Hepatic stellate cell (primary cell): ENCODE measurements around the gene OOSP1.
"Not testable (repeated sequence)": the region's sequence is repeated elsewhere in the genome, so short reads cannot be mapped to it uniquely, and the experiment has no call there.

Source experiments
- DNase-seq: peaks from one replicate; pipeline ENCODE4 v3.0.0; 2011; ENCODE audit warnings: low spot score

The OOSP1 gene

DNA sequence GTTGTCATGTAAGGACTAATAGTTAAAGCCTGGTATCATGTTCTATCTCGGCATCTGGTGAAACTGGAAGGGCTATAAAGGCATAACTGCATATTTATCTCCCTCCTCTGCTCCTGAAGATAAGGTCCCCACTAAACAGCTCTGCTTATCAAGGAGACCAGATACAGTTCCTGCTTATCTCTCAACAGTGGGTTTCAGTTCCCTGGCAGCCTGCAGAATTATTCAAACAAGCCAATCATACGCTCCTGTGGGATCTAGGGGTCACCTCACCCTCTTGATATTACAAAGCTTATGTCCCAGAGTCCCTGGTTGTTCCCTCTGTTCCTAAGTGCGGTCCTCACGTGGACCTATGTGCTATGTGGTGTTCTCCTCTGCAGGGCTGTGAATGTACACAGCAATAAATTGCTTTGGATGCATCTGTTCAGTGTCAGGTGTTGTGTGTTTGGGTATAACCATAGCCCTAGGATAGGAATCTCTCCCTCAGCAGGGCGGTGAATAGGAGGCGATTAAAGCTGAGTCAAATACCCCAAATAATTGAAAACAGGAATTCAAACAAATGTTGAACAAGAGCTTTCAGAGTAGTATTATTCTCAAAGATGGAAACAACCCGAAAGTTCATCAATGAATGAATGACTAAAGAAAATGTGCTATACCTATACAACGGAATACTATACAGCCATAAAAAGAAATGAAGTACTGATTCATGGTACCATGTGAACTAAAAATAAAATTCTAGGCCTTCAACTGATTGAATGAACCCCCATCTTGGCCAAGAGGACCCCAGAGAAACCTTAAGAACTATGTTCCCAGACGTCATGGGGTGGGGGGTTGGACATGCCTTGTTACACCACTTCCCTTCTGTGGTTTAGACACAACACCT is 22.5 kb downstream of the OOSP1 start:
- DNase-seq: no peak

DNA sequence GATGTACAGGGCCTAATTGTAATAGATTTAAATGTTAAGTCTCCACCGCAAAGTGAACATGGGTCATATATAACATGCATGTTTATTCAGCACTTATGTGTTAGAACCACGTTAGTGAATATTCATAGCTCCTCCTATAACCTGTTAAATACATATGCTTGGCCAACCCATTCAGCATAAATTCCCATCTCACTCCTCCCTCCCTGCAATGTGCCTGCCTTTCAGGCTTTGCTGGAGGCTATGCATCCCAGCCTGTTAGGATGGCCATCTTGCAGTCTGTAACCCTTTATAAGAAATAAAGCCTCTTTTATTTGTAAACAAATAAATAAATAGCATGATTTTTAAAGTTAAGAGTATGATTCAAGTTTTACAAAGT is 23.9 kb downstream of the OOSP1 start:
- DNase-seq: no peak

DNA sequence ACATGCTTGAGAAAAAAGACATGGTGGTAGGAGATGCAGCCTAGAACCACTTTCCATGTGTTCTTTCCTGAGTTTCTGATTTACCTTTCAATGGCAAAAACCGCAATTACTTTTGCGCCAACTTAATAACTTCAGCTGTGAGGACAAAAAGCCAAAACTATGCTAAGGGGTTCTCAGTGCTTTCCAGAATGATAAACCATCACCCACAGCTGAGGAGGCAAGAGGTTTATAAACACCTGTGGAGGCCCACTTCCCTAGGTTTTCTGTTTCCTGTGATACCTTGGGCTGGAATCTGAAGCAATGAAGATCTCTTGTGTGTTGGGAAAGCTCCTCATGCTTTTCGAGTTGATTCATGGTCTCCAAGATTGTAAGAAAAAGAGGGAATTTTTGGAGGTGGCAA is 25.5 kb downstream of the OOSP1 start, which contains the start of gene OOSP4A:
OOSP4A (plus strand) TSS at position 301 of the 400 bp plus-strand sequence; CDS start at position 301, 0 bp downstream.
- DNase-seq: no peak

GRCh38 chr11:59965424-59965823 is 27.2 kb downstream of the OOSP1 start:
- no peak for DNase-seq

DNA sequence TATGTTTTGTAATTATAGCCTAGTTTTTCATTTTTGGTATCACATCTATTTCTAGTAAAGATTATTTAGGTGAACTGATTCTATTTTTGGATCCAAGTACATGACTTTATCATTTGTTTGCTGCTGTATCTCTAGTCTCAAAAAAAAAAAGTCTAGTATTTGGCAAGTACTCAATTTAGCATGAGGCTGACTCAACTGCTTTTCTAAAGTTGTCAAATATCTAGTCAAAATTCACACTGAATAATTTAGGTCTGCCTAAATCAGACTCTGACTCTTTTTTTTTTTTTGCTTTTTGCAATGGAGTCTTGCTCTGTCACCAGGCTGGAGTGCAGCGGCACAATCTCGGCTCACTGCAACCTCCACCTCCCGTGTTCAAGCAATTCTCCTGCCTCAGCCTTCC is 28.0 kb downstream of the OOSP1 start:
- no peak for DNase-seq

GRCh38 chr11:59967677-59968394 is 29.6 kb downstream of the OOSP1 start:
- DNase-seq: no peak

- no peak for DNase-seq
Observed at GRCh38 chr11:59968395-59968783, 30.2 kb downstream of the OOSP1 start.

DNA sequence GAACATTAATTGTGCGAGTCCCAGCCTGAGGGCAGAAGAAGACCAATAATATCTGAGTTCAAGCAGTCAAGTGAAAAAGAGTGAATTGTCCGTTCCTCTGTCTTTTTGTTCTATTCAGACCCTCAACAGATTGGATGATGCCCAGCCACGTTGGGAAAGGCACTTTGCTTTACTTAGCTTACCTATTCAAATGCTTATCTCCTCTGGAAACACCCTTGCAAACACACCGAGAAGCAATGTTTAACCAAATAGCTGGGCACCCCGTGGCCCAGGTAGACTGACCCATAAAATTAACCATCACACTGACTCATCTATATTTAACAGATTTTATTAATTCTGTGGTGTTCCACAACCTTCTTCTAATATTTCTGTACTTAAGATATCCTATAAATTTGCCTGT is 34.9 kb downstream of the OOSP1 start:
- DNase-seq: no peak

- DNase-seq: no peak
Observed at GRCh38 chr11:59981106-59981770, 43.0 kb downstream of the OOSP1 start.

DNA sequence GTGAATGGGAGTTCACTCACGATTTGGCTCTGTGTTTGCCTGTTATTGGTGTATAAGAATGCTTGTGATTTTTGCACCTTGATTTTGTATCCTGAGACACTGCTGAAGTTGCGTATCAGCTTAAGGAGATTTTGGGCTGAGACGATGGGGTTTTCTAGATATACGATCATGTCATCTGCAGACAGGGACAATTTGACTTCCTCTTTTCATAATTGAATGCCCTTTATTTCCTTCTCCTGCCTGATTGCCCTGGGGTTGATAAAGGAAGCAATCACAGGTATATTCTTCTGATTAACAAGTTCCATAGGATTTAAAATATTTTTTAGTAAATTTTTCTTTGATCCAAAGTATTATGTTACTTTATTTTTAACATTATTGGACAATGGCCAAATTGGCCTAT is 43.8 kb downstream of the OOSP1 start:
- not testable (repeated sequence) for DNase-seq

GRCh38 chr11:59983212-59983611 is 45.0 kb downstream of the OOSP1 start:
- no peak for DNase-seq

GRCh38 chr11:59984368-59984767 is 46.1 kb downstream of the OOSP1 start:
- no peak for DNase-seq

DNA sequence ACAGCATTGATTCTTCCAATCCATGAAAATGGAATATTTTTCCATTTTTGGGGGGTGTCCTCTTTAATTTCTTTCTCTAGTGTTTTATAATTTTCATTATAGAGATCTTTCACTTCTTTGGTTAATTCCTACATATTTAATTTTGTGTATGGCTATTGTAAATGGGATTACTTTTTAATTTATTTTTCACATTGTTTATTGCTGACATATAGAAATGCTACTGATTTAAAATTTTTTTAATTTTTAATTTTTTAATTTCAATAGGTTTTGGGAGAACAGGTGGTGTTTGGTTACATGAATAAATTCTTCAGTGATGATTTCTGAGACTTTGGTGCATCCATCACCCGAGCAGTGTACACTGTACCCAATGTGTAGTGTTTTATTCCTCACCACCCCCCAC is 52.2 kb downstream of the OOSP1 start:
- DNase-seq: no peak

GRCh38 chr11:59992425-59992824 is 54.2 kb downstream of the OOSP1 start:
- no peak for DNase-seq

- DNase-seq: no peak
Observed at GRCh38 chr11:59997800-59998199, 59.6 kb downstream of the OOSP1 start.

- DNase-seq: no peak
Observed at GRCh38 chr11:59999691-60000090, 61.5 kb downstream of the OOSP1 start.

DNA sequence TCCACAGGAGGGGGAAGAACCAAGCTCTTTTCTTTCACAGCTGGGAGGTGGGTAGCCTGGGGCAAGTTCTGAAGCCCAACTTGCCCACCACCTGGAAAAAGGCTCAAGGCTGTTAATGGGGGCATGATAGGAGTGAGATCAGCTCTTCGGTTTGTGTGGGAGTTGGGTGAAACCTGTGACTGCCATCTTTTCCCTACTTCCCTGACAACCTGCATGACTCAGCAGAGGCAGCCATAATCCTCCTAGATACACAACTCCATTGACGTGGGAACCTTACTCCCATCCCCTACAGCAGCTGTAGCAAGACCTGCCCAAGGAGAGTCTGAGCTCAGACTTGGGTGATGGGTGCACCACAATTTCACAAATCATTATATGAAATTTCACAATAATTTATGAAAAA is 65.5 kb downstream of the OOSP1 start:
- no peak for DNase-seq

GRCh38 chr11:60005360-60005759 is 67.1 kb downstream of the OOSP1 start:
- DNase-seq: no peak
